ENCODE measurements around the gene COX6B1.
A peak's percentile ranks its signal among the peaks of the same experiment; 100 is the strongest.

The COX6B1 gene

GRCh38 chr19:35656700-35657099 lies 8.6 kb downstream of the COX6B1 start:
- Mint-ChIP-seq H3K27me3 (no peaks in the 10 kb centered on the region), H3K4me3 (no peak overlapping the region), H3K36me3 (ENCODE audit: insufficient read depth) (peaks cover 87% of the 10 kb centered on the region), H3K9me3 (no peaks in the 10 kb centered on the region), H3K27ac (ENCODE audit: low read depth) (no peak overlapping the region), H3K4me1 (peaks cover 12% of the 10 kb centered on the region)
- DNase-seq (ENCODE audit: low spot score in 2 of 2): no peak
- ATAC-seq (replicated peaks; ENCODE audit: extremely low read depth, poor library complexity, severe bottlenecking): no peak

- ATAC-seq (replicated peaks; ENCODE audit: extremely low read depth, poor library complexity, severe bottlenecking) (no peak), DNase-seq (ENCODE audit: low spot score in 2 of 2) (no peak)
- H3K36me3 Mint-ChIP-seq (ENCODE audit: insufficient read depth): peaks cover 85% of the 10 kb centered on the region
- H3K4me1 Mint-ChIP-seq: peaks cover 12% of the 10 kb centered on the region
- H3K27ac Mint-ChIP-seq (ENCODE audit: low read depth): no peak overlapping the region
- no peaks in the 10 kb centered on the region for H3K9me3 Mint-ChIP-seq
- no peak overlapping the region for H3K4me3 Mint-ChIP-seq
- H3K27me3 Mint-ChIP-seq: no peaks in the 10 kb centered on the region
These were observed 10.0 kb downstream of the COX6B1 start for GRCh38 chr19:35657904-35658700.

- DNase-seq (ENCODE audit: low spot score in 2 of 2) (no peak), ATAC-seq (replicated peaks; ENCODE audit: extremely low read depth, poor library complexity, severe bottlenecking) (no peak)
- Mint-ChIP-seq H3K9me3 (no peaks in the 10 kb centered on the region), H3K4me3 (no peak overlapping the region), H3K4me1 (peaks cover 5% of the 10 kb centered on the region), H3K36me3 (ENCODE audit: insufficient read depth) (peaks cover 58% of the 10 kb centered on the region), H3K27ac (ENCODE audit: low read depth) (no peak overlapping the region), H3K27me3 (no peaks in the 10 kb centered on the region)
These were observed 13.8 kb downstream of the COX6B1 start for GRCh38 chr19:35661995-35662340.

GRCh38 chr19:35663981-35664380 lies 15.9 kb downstream of the COX6B1 start:
- no peaks in the 10 kb centered on the region for H3K4me1 Mint-ChIP-seq

GRCh38 chr19:35665157-35665556 lies 17.0 kb downstream of the COX6B1 start:
- DNase-seq (ENCODE audit: low spot score in 2 of 2) (no peak), ATAC-seq (replicated peaks; ENCODE audit: extremely low read depth, poor library complexity, severe bottlenecking) (no peak)
- H3K9me3 Mint-ChIP-seq: no peaks in the 10 kb centered on the region
- H3K4me3 Mint-ChIP-seq: no peak overlapping the region
- peaks cover 9% of the 10 kb centered on the region for H3K27me3 Mint-ChIP-seq
- H3K4me1 Mint-ChIP-seq: no peaks in the 10 kb centered on the region
- H3K36me3 Mint-ChIP-seq (ENCODE audit: insufficient read depth): peaks cover 30% of the 10 kb centered on the region
- no peak overlapping the region for H3K27ac Mint-ChIP-seq (ENCODE audit: low read depth)

More at GRCh38 chr19:35663981-35664380, 15.9 kb downstream of the COX6B1 start:
- Mint-ChIP-seq H3K9me3 (no peaks in the 10 kb centered on the region), H3K27me3 (no peaks in the 10 kb centered on the region), H3K4me3 (no peak overlapping the region), H3K27ac (ENCODE audit: low read depth) (no peak overlapping the region), H3K36me3 (ENCODE audit: insufficient read depth) (peaks cover 41% of the 10 kb centered on the region)
- DNase-seq (ENCODE audit: low spot score in 2 of 2) (no peak), ATAC-seq (replicated peaks; ENCODE audit: extremely low read depth, poor library complexity, severe bottlenecking) (no peak)

GRCh38 chr19:35665604-35666003 lies 17.5 kb downstream of the COX6B1 start:
- H3K4me1 Mint-ChIP-seq: no peaks in the 10 kb centered on the region
- peaks cover 27% of the 10 kb centered on the region for H3K36me3 Mint-ChIP-seq (ENCODE audit: insufficient read depth)
- H3K9me3 Mint-ChIP-seq: no peaks in the 10 kb centered on the region
- ATAC-seq (replicated peaks; ENCODE audit: extremely low read depth, poor library complexity, severe bottlenecking) (no peak), DNase-seq (ENCODE audit: low spot score in 2 of 2) (no peak)
- H3K27me3 Mint-ChIP-seq: peaks cover 13% of the 10 kb centered on the region
- no peak overlapping the region for H3K4me3 Mint-ChIP-seq
- no peak overlapping the region for H3K27ac Mint-ChIP-seq (ENCODE audit: low read depth)

- H3K4me1 Mint-ChIP-seq: no peaks in the 10 kb centered on the region
- peaks cover 19% of the 10 kb centered on the region for H3K27me3 Mint-ChIP-seq
- ATAC-seq (replicated peaks; ENCODE audit: extremely low read depth, poor library complexity, severe bottlenecking) (no peak), DNase-seq (ENCODE audit: low spot score in 2 of 2) (no peak)
- no peaks in the 10 kb centered on the region for H3K9me3 Mint-ChIP-seq
- peaks cover 24% of the 10 kb centered on the region for H3K36me3 Mint-ChIP-seq (ENCODE audit: insufficient read depth)
- H3K4me3 Mint-ChIP-seq: no peak within 1 kb of the TSS
- H3K27ac Mint-ChIP-seq (ENCODE audit: low read depth): no peak within 1 kb of the TSS
These were observed 18.3 kb downstream of the COX6B1 start, which contains the start of gene UPK1A for GRCh38 chr19:35666251-35666913. UPK1A (plus strand) TSS chr19:35666517; CDS start chr19:35666813, 296 bp downstream.

- Mint-ChIP-seq H3K4me3 (no peak overlapping the region), H3K36me3 (ENCODE audit: insufficient read depth) (peaks cover 5% of the 10 kb centered on the region), H3K9me3 (no peaks in the 10 kb centered on the region), H3K27ac (ENCODE audit: low read depth) (no peak overlapping the region), H3K27me3 (peaks cover 41% of the 10 kb centered on the region), H3K4me1 (peaks cover 13% of the 10 kb centered on the region)
- ATAC-seq (replicated peaks; ENCODE audit: extremely low read depth, poor library complexity, severe bottlenecking) (no peak), DNase-seq (ENCODE audit: low spot score in 2 of 2) (no peak)
These were observed 21.4 kb downstream of the COX6B1 start for GRCh38 chr19:35669566-35669965.

- DNase-seq (ENCODE audit: low spot score in 2 of 2): no peak
- H3K4me3 Mint-ChIP-seq: no peak overlapping the region
- no peak for ATAC-seq (replicated peaks; ENCODE audit: extremely low read depth, poor library complexity, severe bottlenecking)
- no peaks in the 10 kb centered on the region for H3K9me3 Mint-ChIP-seq
- H3K27ac Mint-ChIP-seq (ENCODE audit: low read depth): no peak overlapping the region
- peaks cover 5% of the 10 kb centered on the region for H3K36me3 Mint-ChIP-seq (ENCODE audit: insufficient read depth)
- H3K4me1 Mint-ChIP-seq: peaks cover 13% of the 10 kb centered on the region
- peaks cover 41% of the 10 kb centered on the region for H3K27me3 Mint-ChIP-seq
These were observed 21.9 kb downstream of the COX6B1 start for GRCh38 chr19:35669974-35670373.

GRCh38 chr19:35670686-35671085 lies 22.6 kb downstream of the COX6B1 start:
- Mint-ChIP-seq H3K36me3 (ENCODE audit: insufficient read depth) (peaks cover 2% of the 10 kb centered on the region), H3K4me3 (no peak overlapping the region), H3K4me1 (peaks cover 13% of the 10 kb centered on the region), H3K27ac (ENCODE audit: low read depth) (no peak overlapping the region), H3K9me3 (no peaks in the 10 kb centered on the region), H3K27me3 (peaks cover 44% of the 10 kb centered on the region)
- DNase-seq (ENCODE audit: low spot score in 2 of 2) (no peak), ATAC-seq (replicated peaks; ENCODE audit: extremely low read depth, poor library complexity, severe bottlenecking) (no peak)

GRCh38 chr19:35671818-35672217 lies 23.7 kb downstream of the COX6B1 start:
- DNase-seq (ENCODE audit: low spot score in 2 of 2) (no peak), ATAC-seq (replicated peaks; ENCODE audit: extremely low read depth, poor library complexity, severe bottlenecking) (no peak)
- Mint-ChIP-seq H3K27me3 (peaks cover 55% of the 10 kb centered on the region), H3K4me3 (no peak overlapping the region), H3K36me3 (ENCODE audit: insufficient read depth) (peaks cover 2% of the 10 kb centered on the region), H3K27ac (ENCODE audit: low read depth) (no peak overlapping the region), H3K4me1 (peaks cover 13% of the 10 kb centered on the region), H3K9me3 (no peaks in the 10 kb centered on the region)

- peak overlapping the region; percentile 58 for H3K27ac Mint-ChIP-seq (ENCODE audit: low read depth)
- H3K27me3 Mint-ChIP-seq: peaks cover 63% of the 10 kb centered on the region
- DNase-seq (ENCODE audit: low spot score in 2 of 2) (peak in 1 of 2 donors; percentile 17), ATAC-seq (replicated peaks; ENCODE audit: extremely low read depth, poor library complexity, severe bottlenecking) (peak; percentile 83)
- no peaks in the 10 kb centered on the region for H3K9me3 Mint-ChIP-seq
- peaks cover 13% of the 10 kb centered on the region for H3K4me1 Mint-ChIP-seq
- H3K4me3 Mint-ChIP-seq: peak overlapping the region; percentile 75
- peaks cover 2% of the 10 kb centered on the region for H3K36me3 Mint-ChIP-seq (ENCODE audit: insufficient read depth)
These were observed 25.1 kb downstream of the COX6B1 start for GRCh38 chr19:35673121-35673804.
